IMR-90 (cell line): ENCODE measurements around the gene RRAGD. TPM values are rescaled to one million over a fixed set of nuclear protein-coding genes. Genes with fewer than 3 reads are reported as not detected.
A peak's percentile ranks its signal among the peaks of the same experiment; 100 is the strongest.

Experiments
- ATAC-seq: fragments of 200-7000 bp; cut with Tn5 transposase; 2 replicates; pipeline ENCODE4 v1.9.1; 2020; ENCODE audit warnings: low read depth, mild to moderate bottlenecking, moderate library complexity
- BruUV-seq: library from RNA; stranded (reverse); fragments of 400-500 nt; replicated peaks from 2 replicates; lab custom pipeline; 2021; lab: Mats Ljungman, UMichigan
- CTCF ChIA-PET: fragments of 300-600 bp; formaldehyde crosslinking; extraction: SDS; loops from one replicate; lab custom pipeline; 2021; ENCODE audit warnings: antibody characterized with exemption; lab: Yijun Ruan, JAX
- POLR2A ChIA-PET: fragments of 300-600 bp; sonication (Branson Sonifier 250); formaldehyde crosslinking; loops from one replicate; lab custom pipeline; 2022; ENCODE audit warnings: antibody characterized with exemption; ENCODE audit not compliant: unreplicated experiment; lab: Charles Lee
- DNase-seq: peaks from one replicate; pipeline ENCODE4 v3.0.0; 2013
- H2AFZ ChIP-seq: replicated peaks from 2 replicates; pipeline ENCODE3; 2013; ENCODE audit warnings: low read length, mild to moderate bottlenecking; ENCODE audit not compliant: poor library complexity
- H2AK5ac ChIP-seq: 2 replicates; pipeline ENCODE4 v1.6.1; 2013; ENCODE audit warnings: low read depth, low read length, inconsistent platforms
- H2AK9ac ChIP-seq: replicated peaks from 2 replicates; pipeline ENCODE3; 2013; ENCODE audit warnings: mild to moderate bottlenecking, low read depth, low read length, moderate library complexity; ENCODE audit not compliant: poor library complexity
- H2BK120ac ChIP-seq: 2 replicates; pipeline ENCODE4 v1.6.1; 2013; ENCODE audit warnings: low read depth, low read length, inconsistent platforms
- H2BK15ac ChIP-seq: 3 replicates; pipeline ENCODE4 v1.6.1; 2013; ENCODE audit warnings: low read depth, low read length, inconsistent platforms
- H2BK20ac ChIP-seq: 2 replicates; pipeline ENCODE4 v1.6.1; 2013; ENCODE audit warnings: low read depth, mild to moderate bottlenecking, inconsistent platforms, low read length, moderate library complexity
- H2BK5ac ChIP-seq: 2 replicates; pipeline ENCODE4 v1.6.1; 2013; ENCODE audit warnings: mild to moderate bottlenecking, low read depth, low read length, inconsistent platforms; ENCODE audit not compliant: poor library complexity, severe bottlenecking
- H3K14ac ChIP-seq: replicated peaks from 2 replicates; pipeline ENCODE4 v1.6.1; 2013; ENCODE audit warnings: low read depth, low read length, inconsistent platforms
- H3K18ac ChIP-seq: 2 replicates; pipeline ENCODE4 v1.6.1; 2013; ENCODE audit warnings: low read depth, low read length, control low read depth
- H3K23ac ChIP-seq: 2 replicates; pipeline ENCODE4 v1.6.1; 2013; ENCODE audit warnings: low read depth, low read length, inconsistent platforms
- H3K27ac ChIP-seq: 2 replicates; pipeline ENCODE4 v1.5.1; 2013; ENCODE audit warnings: mild to moderate bottlenecking, control low read depth, low read length; ENCODE audit not compliant: insufficient read depth
- H3K27me3 ChIP-seq: 2 replicates; pipeline ENCODE4 v1.6.1; 2013; ENCODE audit warnings: low read length; ENCODE audit not compliant: control insufficient read depth, insufficient read depth
- H3K36me3 ChIP-seq: 2 replicates; pipeline ENCODE4 v1.6.1; 2013; ENCODE audit warnings: low read length, mixed read lengths; ENCODE audit not compliant: control insufficient read depth, insufficient read depth
- H3K4ac ChIP-seq: 2 replicates; pipeline ENCODE4 v1.6.1; 2013; ENCODE audit warnings: low read depth, low read length, inconsistent platforms
- H3K4me1 ChIP-seq: 2 replicates; pipeline ENCODE4 v1.6.1; 2013; ENCODE audit warnings: low read length, mixed read lengths; ENCODE audit not compliant: control insufficient read depth, insufficient read depth
- H3K4me2 ChIP-seq: 2 replicates; pipeline ENCODE4 v1.6.1; 2013; ENCODE audit warnings: low read depth, mild to moderate bottlenecking, control low read depth, low read length, moderate library complexity
- H3K4me3 ChIP-seq: 2 replicates; pipeline ENCODE4 v1.5.1; 2013; ENCODE audit warnings: low read depth, mild to moderate bottlenecking, control low read depth, low read length, moderate library complexity; ENCODE audit not compliant: insufficient read depth
- H3K56ac ChIP-seq: 2 replicates; pipeline ENCODE4 v1.6.1; 2013; ENCODE audit warnings: low read length, inconsistent platforms; ENCODE audit not compliant: insufficient read depth; ENCODE audit errors: extremely low read depth
- H3K79me1 ChIP-seq, 2 experiments: 2 replicates each; pipeline ENCODE4 v1.6.1; 2013; ENCODE audit warnings: low read length in 2 of 2, inconsistent platforms in 1 of 2, low read depth in 1 of 2
- H3K9ac ChIP-seq: 2 replicates; pipeline ENCODE4 v1.6.1; 2013; ENCODE audit warnings: low read depth, low read length, control low read depth
- H3K9me1 ChIP-seq: 2 replicates; pipeline ENCODE4 v1.6.1; 2013; ENCODE audit warnings: low read length, inconsistent platforms; ENCODE audit not compliant: insufficient read depth
- H3K9me3 ChIP-seq: 2 replicates; pipeline ENCODE4 v1.6.1; 2013; ENCODE audit warnings: low read length; ENCODE audit not compliant: control insufficient read depth, insufficient read depth
- H4K20me1 ChIP-seq: 2 replicates; pipeline ENCODE4 v1.6.1; 2013; ENCODE audit warnings: low read length, inconsistent platforms; ENCODE audit not compliant: insufficient read depth
- H4K5ac ChIP-seq: 2 replicates; pipeline ENCODE4 v1.6.1; 2013; ENCODE audit warnings: mild to moderate bottlenecking, low read depth, low read length, control low read depth
- H4K8ac ChIP-seq, 2 experiments: 2 replicates each; pipeline ENCODE4 v1.6.1; 2013; ENCODE audit warnings: low read depth in 2 of 2, low read length in 2 of 2, control low read depth in 1 of 2, inconsistent platforms in 1 of 2
- H4K91ac ChIP-seq: 2 replicates; pipeline ENCODE4 v1.6.1; 2013; ENCODE audit warnings: low read depth, low read length, inconsistent platforms; ENCODE audit not compliant: insufficient read depth
- CEBPB ChIP-seq: IDR thresholded peaks from 2 replicates; pipeline ENCODE4 v1.6.1; 2012; ENCODE audit warnings: low read depth, low read length, improper control_type of control experiment
- CTCF ChIP-seq: conservative IDR thresholded peaks from 2 replicates; pipeline ENCODE4 v1.5.1; 2012; ENCODE audit warnings: mild to moderate bottlenecking, low read depth, low read length, improper control_type of control experiment
- MAZ ChIP-seq: IDR thresholded peaks from 2 replicates; pipeline ENCODE4 v1.6.1; 2012; ENCODE audit warnings: low read depth, mild to moderate bottlenecking, low read length, improper control_type of control experiment, moderate library complexity, borderline replicate concordance
- NFE2L2 ChIP-seq: fragments of 150-350 bp; IDR thresholded peaks from 2 replicates; pipeline ENCODE4 v1.6.1; 2016; ENCODE audit warnings: low read depth, mild to moderate bottlenecking, low read length
- RAD21 ChIP-seq: IDR thresholded peaks from 2 replicates; pipeline ENCODE4 v1.6.1; 2012; ENCODE audit warnings: low read length, improper control_type of control experiment
- SMC3 ChIP-seq: fragments of 150-350 bp; IDR thresholded peaks from 2 replicates; pipeline ENCODE4 v1.6.1; 2016; ENCODE audit warnings: low read depth, mild to moderate bottlenecking, antibody characterized with exemption, low read length, moderate library complexity
- WGBS, 2 experiments: methylation state at CpG; one replicate each; pipeline versions ENCODE4 v1.1.5 to v1.1.7; 2013; ENCODE audit warnings: missing lambda C conversion rate in 2 of 2; ENCODE audit not compliant: insufficient read length in 1 of 2; ENCODE audit errors: extremely low coverage in 2 of 2; 5-methylcytosine and 5-hydroxymethylcytosine counted together
- dilution Hi-C: fragments of 300-500 bp; cut with HindIII; formaldehyde crosslinking; loops from one replicate; pipeline ENCODE4 v1.14.3; 2018; ENCODE audit warnings: low sequenced_read_pairs; ENCODE audit not compliant: unreplicated experiment
- in situ Hi-C: fragments of 300-500 bp; cut with MboI; formaldehyde crosslinking; loops from 3 replicates; pipeline ENCODE4 v1.14.3; 2019; ENCODE audit warnings: low sequenced_read_pairs, inconsistent platforms, mixed read lengths
- intact Hi-C: fragments of 100-400 bp; cut with micrococcal nuclease; formaldehyde crosslinking; loops from 2 replicates; pipeline ENCODE4 v1.10.0; 2022
- polyA plus RNA-seq, 3 experiments: library from polyadenylated mRNA; depleted of rRNA; stranded (reverse); fragments of >200 nt; gene quantifications; 2 replicates each; pipeline ENCODE4 v1.2.3, GENCODE V29; 2012; ENCODE audit warnings: low replicate concordance in 1 of 3
- total RNA-seq: library from RNA; depleted of rRNA; stranded (reverse); fragments of >200 nt; gene quantifications from 2 replicates; pipeline ENCODE4 v1.2.3, GENCODE V29; 2012

The RRAGD gene
- total and polyA plus RNA-seq, 2 of the 4 experiments (the other 2 are of a cell fraction), result not detected

DNA sequence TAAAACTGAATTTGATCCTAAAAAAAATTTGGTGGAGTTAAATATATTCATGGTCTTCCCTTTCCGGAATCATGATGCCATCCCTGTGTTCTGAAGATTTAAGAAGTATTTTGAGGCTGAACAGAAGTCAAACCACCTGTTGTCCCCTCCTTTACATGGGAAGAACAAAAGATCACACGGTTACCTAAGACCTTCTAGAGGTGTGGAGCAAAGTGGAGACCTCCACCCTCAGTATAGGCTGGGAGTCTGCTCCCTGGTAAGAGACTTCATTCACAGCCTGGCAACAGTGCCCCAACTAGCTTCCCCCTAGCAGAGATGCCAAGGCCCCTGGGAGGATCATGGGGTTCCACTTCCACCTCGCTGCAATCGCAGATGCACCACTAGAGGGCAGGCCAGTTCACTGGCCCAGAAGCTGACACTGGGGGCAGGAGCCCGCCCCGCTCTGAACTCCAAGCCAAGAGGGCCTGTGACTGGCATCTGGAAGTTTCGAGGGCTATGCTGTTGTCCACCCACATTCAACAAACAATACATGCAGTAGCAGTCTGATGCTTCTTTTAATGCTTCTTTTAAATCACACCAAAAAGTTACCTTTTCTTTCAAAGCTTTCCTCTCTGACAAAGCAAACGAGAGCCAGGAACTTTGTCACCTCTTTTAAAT, 40.1 kb downstream of the RRAGD start:
- ChIA-PET CTCF (interaction anchor here (0.7 to 1.9 kb wide), 14 partner anchors 8 to 389 kb away, joined by 3 to 8 read pairs (median 4); no protein-coding TSS in a partner anchor), POLR2A (interaction anchor here (0.5 kb wide), 1 partner anchor 21 kb away, joined by 14 read pairs; no protein-coding TSS in a partner anchor)
- Histone ChIP-seq H4K5ac (no peak overlapping the region), H2AK9ac (no peak overlapping the region), H2BK20ac (no peak overlapping the region), H3K56ac (no peak overlapping the region), H3K14ac (no peak overlapping the region), H3K23ac (no peak overlapping the region), H2AK5ac (no peak overlapping the region), H4K8ac (no peak overlapping the region), H3K18ac (no peak overlapping the region), H2BK120ac (no peak overlapping the region), H2AFZ (peak overlapping the region; percentile 53), H4K91ac (no peak overlapping the region), H4K20me1 (no peaks in the 10 kb centered on the region), H3K27me3 (no peaks in the 10 kb centered on the region; the same call in 1 of the 2 replicates), H3K9ac (no peak overlapping the region), H3K79me1 (no peaks in the 10 kb centered on the region), H2BK5ac (no peak overlapping the region), H3K4me1 (no peaks in the 10 kb centered on the region), H3K4me2 (no peak overlapping the region), H3K4ac (no peak overlapping the region), H2BK15ac (no peak overlapping the region), H3K9me3 (no peaks in the 10 kb centered on the region), H3K27ac (no peak overlapping the region), H3K9me1 (no peaks in the 10 kb centered on the region), H3K36me3 (no peaks in the 10 kb centered on the region), H3K4me3 (no peak overlapping the region)
- intact Hi-C loops, result no loop called here
- ATAC-seq (peak; percentile 95), DNase-seq (peak; percentile 26)
- in situ Hi-C loops, result loop anchor here (25.0 kb wide), 2 partner anchors 235 to 385 kb away; partner anchors contain the start of gene PM20D2
- no TSS peak for BruUV-seq
- 8% methylated on average over 2 of the region's 8 CpGs; no CpG with 5 or more reads in 1 of the 2 experiments for WGBS, 2 experiments
- dilution Hi-C loops, result no loop called here
- TF ChIP-seq MAZ, result peak; percentile 70; the same call in 1 of the 2 replicates
- TF ChIP-seq CEBPB, result no peak
- peak; percentile 73 for TF ChIP-seq CTCF
- TF ChIP-seq NFE2L2, result no peak
- TF ChIP-seq SMC3, result peak; percentile 30; the same call in 1 of the 2 replicates
- peak; percentile 52 for TF ChIP-seq RAD21
